NB4 (cell line): ENCODE results near the gene SLC35B4.

Experiments
- DNase-seq: peaks from one replicate; pipeline ENCODE4 v3.0.0; 2010; ENCODE audit warnings: low read depth
- H3K4me3 ChIP-seq: one replicate; pipeline ENCODE4 v1.5.1; 2011; ENCODE audit warnings: mild to moderate bottlenecking, low read depth, low read length, moderate library complexity
- CTCF ChIP-seq: IDR thresholded peaks from one replicate; pipeline ENCODE4 v1.5.1; 2012; ENCODE audit warnings: low read depth, low read length
- MAX ChIP-seq: IDR thresholded peaks from 2 replicates; pipeline ENCODE4 v1.6.1; 2011; ENCODE audit warnings: low read depth, low read length
- MYC ChIP-seq: IDR thresholded peaks from 2 replicates; pipeline ENCODE4 v1.6.1; 2011; ENCODE audit warnings: low read depth, low read length
- POLR2A ChIP-seq: IDR thresholded peaks from 2 replicates; pipeline ENCODE4 v1.6.1; 2011; ENCODE audit warnings: mild to moderate bottlenecking; ENCODE audit not compliant: insufficient read length; ENCODE audit errors: extremely low read depth

Gene SLC35B4

GRCh38 chr7:134330974-134331373, 14.2 kb upstream of the SLC35B4 start:
- peak; percentile 23 for DNase-seq
- TF ChIP-seq POLR2A, result no peak
- H3K4me3 ChIP-seq, result no peak overlapping the region

- DNase-seq, result no peak
- no peak overlapping the region for H3K4me3 ChIP-seq
- TF ChIP-seq MYC (no peak), CTCF (no peak), MAX (no peak), POLR2A (no peak)
Measured at GRCh38 chr7:134329614-134330346, 13.1 kb upstream of the SLC35B4 start.

- no peak for TF ChIP-seq CTCF
- H3K4me3 ChIP-seq, result no peak overlapping the region
- no peak for DNase-seq
Measured at GRCh38 chr7:134328900-134329299, 12.2 kb upstream of the SLC35B4 start.

- peak; percentile 86 for DNase-seq
- no peak overlapping the region for H3K4me3 ChIP-seq
- no peak for TF ChIP-seq POLR2A
- peak; percentile 84 for TF ChIP-seq CTCF
Measured at GRCh38 chr7:134327896-134328295, 11.2 kb upstream of the SLC35B4 start.

- TF ChIP-seq CTCF, result no peak
- TF ChIP-seq MAX, result no peak
- no peak for TF ChIP-seq MYC
- no peak for TF ChIP-seq POLR2A
- DNase-seq, result no peak
- H3K4me3 ChIP-seq, result no peak overlapping the region
Measured at GRCh38 chr7:134324107-134324506, 7.4 kb upstream of the SLC35B4 start.

- DNase-seq, result no peak
- H3K4me3 ChIP-seq, result no peak overlapping the region
- TF ChIP-seq MYC (no peak), CTCF (no peak), POLR2A (no peak), MAX (no peak)
Measured at GRCh38 chr7:134320201-134320600, 3.5 kb upstream of the SLC35B4 start.
